GM18861 (cell line): ENCODE results near the gene NRAP.

ENCODE experiments used
- ATAC-seq: cut with Tn5 transposase; IDR thresholded peaks from one replicate; pipeline ENCODE4 v1.9.1; 2021; ENCODE audit not compliant: unreplicated experiment

The NRAP gene

GRCh38 chr10:113644185-113645120 lies 19.4 kb downstream of the NRAP start:
- no peak for ATAC-seq

- ATAC-seq = no peak
These were observed 20.7 kb downstream of the NRAP start for GRCh38 chr10:113643183-113643582.

GRCh38 chr10:113641702-113642101 lies 22.1 kb downstream of the NRAP start:
- no peak for ATAC-seq

GRCh38 chr10:113639966-113640365 lies 23.9 kb downstream of the NRAP start:
- no peak for ATAC-seq

GRCh38 chr10:113631684-113632367 lies 32.0 kb downstream of the NRAP start:
- ATAC-seq = no peak

- ATAC-seq = no peak
These were observed 32.8 kb downstream of the NRAP start for GRCh38 chr10:113630929-113631533.

GRCh38 chr10:113628607-113629153 lies 35.2 kb downstream of the NRAP start:
- no peak for ATAC-seq

- ATAC-seq = no peak
These were observed 36.0 kb downstream of the NRAP start for GRCh38 chr10:113627836-113628235.

GRCh38 chr10:113626809-113627355 lies 37.0 kb downstream of the NRAP start:
- ATAC-seq = no peak

GRCh38 chr10:113625461-113626186 lies 38.2 kb downstream of the NRAP start:
- ATAC-seq = no peak

GRCh38 chr10:113622831-113623230 lies 41.0 kb downstream of the NRAP start:
- no peak for ATAC-seq

- ATAC-seq = no peak
These were observed 42.0 kb downstream of the NRAP start for GRCh38 chr10:113621799-113622198.

- ATAC-seq = no peak
These were observed 42.9 kb downstream of the NRAP start for GRCh38 chr10:113620936-113621335.

GRCh38 chr10:113620511-113620910 lies 43.3 kb downstream of the NRAP start:
- no peak for ATAC-seq

GRCh38 chr10:113619401-113619800 lies 44.4 kb downstream of the NRAP start:
- no peak for ATAC-seq

GRCh38 chr10:113618338-113618737 lies 45.5 kb downstream of the NRAP start:
- no peak for ATAC-seq

GRCh38 chr10:113617086-113617485 lies 46.8 kb downstream of the NRAP start:
- no peak for ATAC-seq

GRCh38 chr10:113616244-113617074 lies 47.4 kb downstream of the NRAP start:
- no peak for ATAC-seq

- no peak for ATAC-seq
These were observed 49.7 kb downstream of the NRAP start for GRCh38 chr10:113613977-113614690.
